SK-N-SH (cell line): ENCODE measurements around the gene CDC16.

Source experiments
- CTCF ChIP-seq: fragments of 200-600 bp; sonication (generic); IDR thresholded peaks from 2 replicates; pipeline ENCODE4 v1.6.1; 2017; ENCODE audit warnings: antibody characterized with exemption, mild to moderate bottlenecking, moderate library complexity
- ELF1 ChIP-seq: IDR thresholded peaks from 2 replicates; pipeline ENCODE4 v1.4.0; 2012
- EZH2phosphoT487 ChIP-seq: fragments of 200-600 bp; sonication (generic); IDR thresholded peaks from 2 replicates; pipeline ENCODE4 v1.6.1; 2017; ENCODE audit warnings: low read depth, mixed run types, mild to moderate bottlenecking, antibody characterized with exemption, moderate library complexity, borderline replicate concordance
- FOXJ3 ChIP-seq: sonication (generic); formaldehyde crosslinking; IDR thresholded peaks from 2 replicates; pipeline ENCODE4 v1.5.1; 2020; ENCODE audit warnings: mild to moderate bottlenecking, missing genetic modification reagents
- GATA2 ChIP-seq: sonication (generic); formaldehyde crosslinking; IDR thresholded peaks from 2 replicates; pipeline ENCODE4 v1.5.0; 2020; ENCODE audit warnings: mild to moderate bottlenecking, missing genetic modification reagents
- IRF3 ChIP-seq: fragments of 150-350 bp; IDR thresholded peaks from 2 replicates; pipeline ENCODE4 v1.6.1; 2016; ENCODE audit warnings: mild to moderate bottlenecking, low read depth, low read length
- MXI1 ChIP-seq: IDR thresholded peaks from 2 replicates; pipeline ENCODE4 v1.6.1; 2012; ENCODE audit warnings: mild to moderate bottlenecking, low read depth, low read length, improper control_type of control experiment
- POLR2AphosphoS5 ChIP-seq: IDR thresholded peaks from 2 replicates; pipeline ENCODE4 v1.6.1; 2012; ENCODE audit warnings: low read depth, low read length
- RAD21 ChIP-seq: IDR thresholded peaks from 2 replicates; pipeline ENCODE4 v1.6.1; 2012; ENCODE audit warnings: mild to moderate bottlenecking, low read length
- REST ChIP-seq: IDR thresholded peaks from 2 replicates; pipeline ENCODE4 v1.6.1; 2012; ENCODE audit warnings: mild to moderate bottlenecking, low read depth, low read length, moderate library complexity
- RFX5 ChIP-seq: IDR thresholded peaks from 2 replicates; pipeline ENCODE4 v1.6.1; 2012; ENCODE audit warnings: mild to moderate bottlenecking, improper control_type of control experiment, low read length
- RXRA ChIP-seq: IDR thresholded peaks from 2 replicates; pipeline ENCODE4 v1.4.0; 2012; ENCODE audit warnings: low read depth, mild to moderate bottlenecking, borderline replicate concordance
- TCF12 ChIP-seq: IDR thresholded peaks from 2 replicates; pipeline ENCODE4 v1.4.0; 2012

- TF ChIP-seq CTCF, result no peak
- TF ChIP-seq TCF12, result no peak
- no peak for TF ChIP-seq EZH2phosphoT487
- no peak for TF ChIP-seq GATA2 (CRISPR knock-in tag)
- TF ChIP-seq RXRA, result no peak
- no peak for TF ChIP-seq RAD21
- no peak for TF ChIP-seq POLR2AphosphoS5
- TF ChIP-seq REST, result no peak
- TF ChIP-seq ELF1, result no peak
- TF ChIP-seq RFX5, result no peak
- no peak for TF ChIP-seq FOXJ3 (CRISPR knock-in tag)
- no peak for TF ChIP-seq MXI1
- TF ChIP-seq IRF3, result no peak
Measured at GRCh38 chr13:114318624-114319023, 83.9 kb downstream of the CDC16 start.
